ENCODE data around the gene KCTD16. TPM values are rescaled to one million over a fixed set of nuclear protein-coding genes. Genes with fewer than 3 reads are reported as not detected.

Gene KCTD16
- total RNA-seq, 4 donors from 2014 or later = 0.03 TPM; not detected in 3

- 87% methylated on average over 1 of the region's 1 CpG for WGBS
- no peak for DNase-seq (ENCODE audit: low spot score in 2 of 2)
- TF ChIP-seq CTCF (IDR thresholded peaks at IDR 0.05) (no peak), EP300 (IDR thresholded peaks at IDR 0.05) (no peak), POLR2AphosphoS5 (IDR thresholded peaks at IDR 0.05) (no peak), POLR2A (IDR thresholded peaks at IDR 0.05) (no peak)
- no peaks in the 10 kb centered on the region for H3K9me3 ChIP-seq
- H3K36me3 ChIP-seq = peaks cover 66% of the 10 kb centered on the region
- H3K27me3 ChIP-seq = no peaks in the 10 kb centered on the region
- no peak overlapping the region for H3K4me3 ChIP-seq
- H3K27ac ChIP-seq = no peak overlapping the region
- H3K4me1 ChIP-seq = no peaks in the 10 kb centered on the region
Measured at GRCh38 chr5:144162686-144163085, 8.0 kb upstream of the KCTD16 start.

GRCh38 chr5:144166696-144167095 lies 4.0 kb upstream of the KCTD16 start:
- H3K27ac ChIP-seq = no peak overlapping the region
- no peak for DNase-seq (ENCODE audit: low spot score in 2 of 2)
- TF ChIP-seq POLR2A (IDR thresholded peaks at IDR 0.05) = no peak
- TF ChIP-seq EP300 (IDR thresholded peaks at IDR 0.05) = no peak
- H3K4me3 ChIP-seq = no peak overlapping the region
- H3K9me3 ChIP-seq = no peaks in the 10 kb centered on the region
- H3K4me1 ChIP-seq = peaks cover 23% of the 10 kb centered on the region
- WGBS = 86% methylated on average over 1 of the region's 1 CpG
- H3K36me3 ChIP-seq = peaks cover 40% of the 10 kb centered on the region
- H3K27me3 ChIP-seq = no peaks in the 10 kb centered on the region

- H3K27ac ChIP-seq = no peak overlapping the region
- no peak for DNase-seq (ENCODE audit: low spot score in 2 of 2)
- H3K4me3 ChIP-seq = no peak overlapping the region
- no peaks in the 10 kb centered on the region for H3K27me3 ChIP-seq
- TF ChIP-seq POLR2A (IDR thresholded peaks at IDR 0.05) (no peak), POLR2AphosphoS5 (IDR thresholded peaks at IDR 0.05) (no peak), EP300 (IDR thresholded peaks at IDR 0.05) (no peak)
- peaks cover 27% of the 10 kb centered on the region for H3K36me3 ChIP-seq
- peaks cover 23% of the 10 kb centered on the region for H3K4me1 ChIP-seq
- H3K9me3 ChIP-seq = no peaks in the 10 kb centered on the region
- 75% methylated on average over 3 of the region's 3 CpGs for WGBS
Measured at GRCh38 chr5:144167998-144168397, 2.7 kb upstream of the KCTD16 start.

GRCh38 chr5:144169904-144170275 lies 783 bp upstream of the KCTD16 start:
- 3% methylated on average over 12 of the region's 12 CpGs for WGBS
- Histone ChIP-seq H3K36me3 (peaks cover 8% of the 10 kb centered on the region), H3K4me3 (peak overlapping the region; percentile 94), H3K27me3 (no peaks in the 10 kb centered on the region), H3K27ac (peak overlapping the region; percentile 92), H3K9me3 (no peaks in the 10 kb centered on the region), H3K4me1 (peaks cover 23% of the 10 kb centered on the region)
- no peak for DNase-seq (ENCODE audit: low spot score in 2 of 2)
- TF ChIP-seq EP300 (IDR thresholded peaks at IDR 0.05) (no peak), POLR2A (IDR thresholded peaks at IDR 0.05) (no peak), POLR2AphosphoS5 (IDR thresholded peaks at IDR 0.05) (no peak), CTCF (IDR thresholded peaks at IDR 0.05) (no peak)

GRCh38 chr5:144173766-144174165 lies 3.1 kb downstream of the KCTD16 start:
- Histone ChIP-seq H3K4me1 (peaks cover 16% of the 10 kb centered on the region), H3K36me3 (no peaks in the 10 kb centered on the region), H3K27me3 (no peaks in the 10 kb centered on the region), H3K27ac (no peak overlapping the region), H3K9me3 (no peaks in the 10 kb centered on the region), H3K4me3 (no peak overlapping the region)
- DNase-seq (ENCODE audit: low spot score in 2 of 2) = no peak
- TF ChIP-seq CTCF (IDR thresholded peaks at IDR 0.05) = no peak
- TF ChIP-seq POLR2AphosphoS5 (IDR thresholded peaks at IDR 0.05) = no peak
- TF ChIP-seq POLR2A (IDR thresholded peaks at IDR 0.05) = no peak
- TF ChIP-seq EP300 (IDR thresholded peaks at IDR 0.05) = no peak
- 41% methylated on average over 3 of the region's 3 CpGs for WGBS

GRCh38 chr5:144177548-144177947 lies 6.9 kb downstream of the KCTD16 start:
- H3K4me3 ChIP-seq = no peak overlapping the region
- H3K4me1 ChIP-seq = no peaks in the 10 kb centered on the region
- DNase-seq (ENCODE audit: low spot score in 2 of 2) = no peak
- no peaks in the 10 kb centered on the region for H3K9me3 ChIP-seq
- H3K36me3 ChIP-seq = no peaks in the 10 kb centered on the region
- no peaks in the 10 kb centered on the region for H3K27me3 ChIP-seq
- whole genome bisulfite sequencing = 79% methylated on average over 3 of the region's 3 CpGs
- TF ChIP-seq POLR2AphosphoS5 (IDR thresholded peaks at IDR 0.05) (no peak), POLR2A (IDR thresholded peaks at IDR 0.05) (no peak), CTCF (IDR thresholded peaks at IDR 0.05) (no peak), EP300 (IDR thresholded peaks at IDR 0.05) (no peak)
- no peak overlapping the region for H3K27ac ChIP-seq

All from suprapubic skin (tissue), 4 donors.